ENCODE data around the gene CRNN.

DNA sequence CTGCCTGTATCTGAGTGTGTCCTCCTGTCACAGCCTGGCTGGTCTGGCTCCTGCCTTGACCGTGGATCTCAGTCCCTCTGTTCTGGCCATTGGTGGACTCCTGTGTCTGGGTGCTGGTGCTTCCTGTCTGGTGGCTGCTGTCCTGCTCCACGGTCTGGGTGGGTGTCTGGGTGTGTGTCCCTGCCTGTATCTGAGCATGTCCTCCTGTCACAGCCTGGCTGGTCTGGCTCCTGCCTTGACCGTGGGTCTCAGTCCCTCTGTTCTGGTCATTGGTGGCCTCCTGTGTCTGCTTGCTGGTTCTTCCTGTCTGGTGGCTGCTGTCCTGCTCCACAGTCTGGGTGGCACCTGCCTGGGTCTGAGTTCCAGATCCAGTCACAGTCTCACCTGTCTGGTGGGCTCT lies 4.0 kb downstream of the CRNN start:
- TF ChIP-seq CTCF (IDR thresholded peaks at IDR 0.05; ENCODE audit: poor library complexity, severe bottlenecking) (no peak), EZH2 (IDR thresholded peaks at IDR 0.05; ENCODE audit: borderline replicate concordance, insufficient read depth, low read length, poor library complexity, severe bottlenecking) (no peak)

Measured in neural cell (in vitro differentiated cells).